Measurements from ENCODE around the gene KCNJ5.

KCNJ5 gene

GRCh38 chr11:128955636-128956035 lies 64.5 kb downstream of the KCNJ5 start:
- no peak for TF ChIP-seq CTCF (IDR thresholded peaks at IDR 0.05)

GRCh38 chr11:128956401-128957201 lies 65.4 kb downstream of the KCNJ5 start:
- peak; percentile 73 for TF ChIP-seq CTCF (IDR thresholded peaks at IDR 0.05)

- no peak for TF ChIP-seq CTCF (IDR thresholded peaks at IDR 0.05)
Measured at GRCh38 chr11:128957202-128957482, 66.0 kb downstream of the KCNJ5 start.

GRCh38 chr11:128961645-128962044 lies 70.5 kb downstream of the KCNJ5 start:
- TF ChIP-seq CTCF (IDR thresholded peaks at IDR 0.05) = no peak

GRCh38 chr11:128962896-128963295 lies 71.7 kb downstream of the KCNJ5 start:
- TF ChIP-seq CTCF (IDR thresholded peaks at IDR 0.05) = no peak

GRCh38 chr11:128963744-128964325 lies 72.7 kb downstream of the KCNJ5 start:
- TF ChIP-seq CTCF (IDR thresholded peaks at IDR 0.05) = no peak

- TF ChIP-seq CTCF (IDR thresholded peaks at IDR 0.05) = no peak
Measured at GRCh38 chr11:128964463-128964930, 73.3 kb downstream of the KCNJ5 start.
